HG03139 (cell line): ENCODE measurements around the gene MYCT1.

Experiments used
- ATAC-seq: cut with Tn5 transposase; IDR thresholded peaks from one replicate; pipeline ENCODE4 v1.9.1; 2021; ENCODE audit not compliant: unreplicated experiment

Gene MYCT1

GRCh38 chr6:152720974-152721373 lies 23.3 kb downstream of the MYCT1 start:
- ATAC-seq, result no peak

DNA sequence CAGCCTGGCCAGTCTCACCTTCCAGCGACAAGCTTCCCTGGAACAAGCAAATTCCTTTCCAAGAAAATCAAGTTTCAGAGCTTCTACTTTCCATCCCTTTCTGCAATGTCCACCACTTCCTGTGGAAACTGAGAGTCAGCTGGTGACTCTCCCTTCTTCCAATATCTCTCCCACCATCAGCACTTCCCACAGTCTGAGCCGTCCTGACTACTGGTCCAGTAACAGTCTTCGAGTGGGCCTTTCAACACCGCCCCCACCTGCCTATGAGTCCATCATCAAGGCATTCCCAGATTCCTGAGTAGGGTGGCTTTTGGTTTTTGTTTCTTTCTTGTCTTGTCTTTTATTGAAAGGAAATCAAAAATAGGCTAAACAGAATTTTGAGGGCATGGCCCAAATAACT lies 24.3 kb downstream of the MYCT1 start:
- no peak for ATAC-seq

DNA sequence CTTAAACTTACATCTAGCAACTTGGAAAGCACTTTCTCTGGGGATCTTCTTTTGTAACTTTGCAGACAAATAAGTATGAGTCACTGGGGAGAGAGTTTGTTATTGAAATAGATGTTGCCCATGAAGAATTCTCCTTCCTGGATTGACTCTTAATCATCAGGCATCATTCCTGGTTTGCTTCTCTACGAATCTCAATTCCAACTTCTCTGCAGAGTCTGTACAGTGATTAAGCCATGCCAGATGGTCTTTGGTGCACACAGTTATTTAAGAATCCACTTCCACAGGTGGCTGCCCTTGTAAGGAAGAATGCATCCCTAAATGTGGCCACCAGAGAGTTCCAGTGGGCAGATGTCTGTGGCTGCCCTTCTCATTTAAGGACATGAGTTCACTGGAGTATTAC lies 25.7 kb downstream of the MYCT1 start:
- no peak for ATAC-seq

- no peak for ATAC-seq
Measured at GRCh38 chr6:152726313-152726712, 28.6 kb downstream of the MYCT1 start.

- ATAC-seq, result no peak
Measured at GRCh38 chr6:152727507-152727906, 29.8 kb downstream of the MYCT1 start.

DNA sequence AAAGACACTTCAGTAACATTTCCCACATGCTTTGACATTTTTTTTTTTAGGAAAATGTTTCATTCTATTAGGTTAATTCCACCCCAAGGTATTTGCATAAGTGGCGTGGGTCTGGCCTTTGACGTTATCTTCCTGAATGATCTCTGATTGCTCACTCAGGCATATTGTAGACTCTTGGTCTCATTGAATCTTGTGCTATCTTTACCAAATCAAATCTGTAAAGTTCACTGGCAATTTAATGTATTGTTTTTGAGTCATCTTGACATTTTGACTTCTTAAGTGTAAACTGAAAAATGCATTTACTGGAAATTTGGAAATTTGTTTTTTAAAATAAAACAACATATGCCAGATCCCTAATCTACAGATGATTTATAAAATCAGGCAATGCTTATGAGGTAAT lies 36.9 kb downstream of the MYCT1 start:
- no peak for ATAC-seq

GRCh38 chr6:152736687-152737273 lies 39.1 kb downstream of the MYCT1 start:
- ATAC-seq, result no peak

DNA sequence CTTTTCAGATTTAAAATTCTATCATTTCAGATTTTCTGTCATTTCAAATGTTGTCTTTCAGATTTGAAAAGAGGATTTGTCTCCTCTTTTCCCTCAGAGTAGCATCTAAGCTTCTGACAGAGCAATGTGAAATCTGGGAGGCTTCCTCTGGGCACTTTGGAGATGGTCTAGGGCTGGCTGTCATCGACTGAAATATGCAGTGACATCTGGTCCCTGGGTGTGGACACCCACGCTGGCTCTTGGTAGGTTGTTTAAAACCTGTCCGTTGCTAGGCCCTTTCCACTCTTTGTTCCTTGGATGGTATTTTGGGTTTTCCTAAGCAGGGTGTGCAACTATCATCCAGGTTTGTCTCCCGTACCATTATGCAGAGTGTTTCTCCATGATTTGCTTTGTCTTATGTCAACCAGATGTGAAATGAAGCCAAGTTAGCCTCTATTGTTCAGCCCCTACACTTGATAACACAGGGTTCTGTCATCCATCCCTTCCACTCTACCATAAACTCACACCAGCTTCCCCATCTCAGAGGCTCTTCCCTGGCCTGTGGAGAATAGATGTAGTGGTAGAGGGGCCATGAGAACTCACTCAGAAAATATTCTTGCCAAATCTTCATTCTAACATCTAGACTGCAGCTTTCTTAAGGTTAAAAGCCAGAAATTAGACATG lies 47.9 kb downstream of the MYCT1 start:
- no peak for ATAC-seq

DNA sequence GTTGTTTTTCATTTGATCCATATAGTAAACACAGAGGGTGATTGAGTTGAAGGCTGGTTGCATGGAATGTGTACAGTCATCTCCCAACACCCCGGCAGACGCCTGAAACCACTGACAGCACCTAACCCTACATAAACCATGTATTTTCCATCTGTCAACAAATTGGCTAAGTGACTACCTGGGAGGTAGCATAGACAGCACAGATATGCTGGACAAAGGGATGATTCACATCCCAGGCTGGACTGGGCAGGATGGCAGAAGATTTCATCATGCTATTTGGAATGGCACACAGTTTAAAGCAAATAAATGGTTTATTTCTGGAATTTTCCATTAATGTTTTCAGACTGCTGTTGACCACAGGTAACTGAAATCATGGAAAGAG lies 48.5 kb downstream of the MYCT1 start:
- no peak for ATAC-seq

DNA sequence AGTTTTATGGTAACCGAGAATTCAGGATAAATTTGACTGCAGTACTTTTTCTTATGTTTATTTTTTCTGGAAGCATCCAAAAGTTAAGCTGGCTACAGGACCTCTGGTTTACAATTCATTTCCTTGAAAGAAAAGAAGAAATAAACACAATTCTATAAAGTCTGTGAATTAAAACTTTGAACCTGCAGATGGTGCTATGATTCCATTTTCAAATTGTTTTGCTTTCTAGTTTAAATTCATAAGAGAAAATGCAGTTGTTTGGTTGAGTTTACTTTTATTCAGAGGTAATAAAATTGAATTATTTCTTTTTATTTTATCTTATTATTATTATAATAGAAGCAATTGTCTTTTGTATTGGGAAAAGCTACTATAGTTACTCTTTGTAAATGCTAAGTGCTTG lies 51.1 kb downstream of the MYCT1 start:
- ATAC-seq, result no peak

GRCh38 chr6:152749336-152749735 lies 51.6 kb downstream of the MYCT1 start:
- no peak for ATAC-seq

- no peak for ATAC-seq
Measured at GRCh38 chr6:152750694-152751093, 53.0 kb downstream of the MYCT1 start, which contains the start of gene VIP. Gene VIP (plus strand): TSS chr6:152750797. CDS start chr6:152752178, 1,381 bp downstream.

DNA sequence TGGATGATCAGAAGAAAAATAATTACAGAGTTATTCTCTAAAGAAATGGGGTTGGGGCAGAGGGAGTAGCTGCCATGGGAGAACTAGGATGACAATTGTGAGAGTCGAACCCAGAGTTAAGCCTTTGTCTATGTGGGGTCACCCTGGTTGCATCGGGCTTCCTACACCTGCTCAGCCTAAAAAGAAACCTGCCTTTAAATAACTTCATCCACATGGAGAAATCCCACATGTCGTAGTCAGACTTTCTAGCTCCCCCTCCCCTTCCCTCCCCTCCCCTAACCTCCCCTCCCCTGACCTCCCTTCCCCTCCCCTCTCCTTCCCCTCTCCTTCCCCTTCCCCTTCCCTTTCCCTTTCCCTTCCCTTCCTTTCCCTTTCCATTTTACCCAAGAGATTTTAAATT lies 67.6 kb downstream of the MYCT1 start:
- ATAC-seq, result no peak

DNA sequence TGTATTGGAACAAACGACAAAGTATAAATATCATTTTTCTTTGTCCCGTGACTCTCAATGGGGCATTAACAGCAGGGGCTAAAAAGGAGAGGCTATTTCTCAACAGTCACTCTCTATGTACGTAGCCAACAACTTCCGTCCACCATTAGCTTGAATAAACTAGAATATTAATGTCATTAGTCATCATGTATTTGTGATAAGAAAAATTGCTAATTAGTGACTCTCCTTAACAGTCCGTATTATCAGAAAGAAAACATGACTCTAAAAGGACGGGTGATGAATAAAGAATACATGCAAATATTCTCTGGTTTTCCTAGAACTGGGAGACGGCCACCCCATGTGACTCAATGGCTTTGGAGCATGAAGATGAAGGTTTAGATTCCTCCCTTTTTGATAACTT lies 71.5 kb downstream of the MYCT1 start:
- no peak for ATAC-seq

DNA sequence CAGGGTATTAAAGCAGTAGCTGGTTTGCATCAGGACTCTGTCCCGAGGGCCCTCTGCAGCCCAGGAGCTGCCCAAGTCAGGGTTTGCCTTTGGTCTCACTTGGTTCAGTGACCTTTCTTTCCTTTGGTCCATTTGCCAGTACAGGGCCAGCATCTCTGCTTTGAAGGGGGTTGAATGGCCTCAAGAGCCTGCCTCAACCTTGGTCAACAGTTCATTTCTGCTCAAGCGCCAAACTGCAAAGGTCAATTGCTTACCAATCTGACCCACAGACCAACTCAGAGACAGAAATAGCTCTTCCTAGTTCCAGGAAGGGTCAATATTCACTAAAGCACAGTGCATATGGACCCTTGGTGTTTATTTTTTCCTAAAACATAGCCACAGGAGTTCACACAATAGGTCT lies 72.3 kb downstream of the MYCT1 start:
- no peak for ATAC-seq

- no peak for ATAC-seq
Measured at GRCh38 chr6:152771061-152771687, 73.5 kb downstream of the MYCT1 start.
